ENCODE results near the gene DNAAF9. TPM values are rescaled to one million over a fixed set of nuclear protein-coding genes. Genes with fewer than 3 reads are reported as not detected.

The DNAAF9 gene
- total and polyA plus RNA-seq, 2 donors (not counting 1 experiment from before 2014, with no cell fraction given) = 2.6 to 7.7 TPM

DNA sequence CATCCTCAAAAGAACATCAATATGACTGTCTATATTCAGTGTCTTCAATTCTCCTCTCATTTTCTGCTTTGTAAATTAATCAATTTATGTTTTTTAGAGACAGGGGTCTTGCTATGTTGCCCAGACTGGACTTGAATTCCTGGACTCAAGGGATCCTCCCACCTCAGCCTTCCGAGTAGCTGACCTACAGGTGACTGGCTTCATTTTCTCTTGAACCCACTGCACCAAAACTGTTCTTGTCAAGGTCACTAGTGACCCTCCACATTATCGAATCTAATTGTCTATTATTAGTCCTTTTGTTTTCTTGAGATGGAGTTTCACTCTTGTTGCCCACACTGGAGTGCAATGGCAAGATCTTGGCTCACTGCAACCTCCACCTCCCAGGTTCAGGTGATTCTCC lies 3.7 kb downstream of the DNAAF9 start:
- Histone ChIP-seq H3K27me3 (replicated peaks in 1 of 4; ENCODE audit: control extremely low read depth in 1 of 4, control insufficient read depth in 3 of 4, insufficient read depth in 4 of 4, low read length in 3 of 4) (no peaks in the 10 kb centered on the region), H2AFZ (ENCODE audit: insufficient read depth, low read depth, low read length, poor library complexity, severe bottlenecking) (no peak overlapping the region), H3K9ac (ENCODE audit: low read length) (no peak overlapping the region), H3K4me3 (ENCODE audit: control extremely low read depth in 1 of 5, extremely low read depth in 1 of 5, insufficient read depth in 1 of 5, low read depth in 2 of 5, low read length in 4 of 5) (no peak overlapping the region), H3K4me1 (ENCODE audit: control insufficient read depth in 2 of 2, insufficient read depth in 2 of 2, low read length in 2 of 2) (peaks cover 11 to 15% of the 10 kb centered on the region in 2 donors), H3K4me2 (replicated peaks; ENCODE audit: low read depth, low read length, poor library complexity, severe bottlenecking) (no peak overlapping the region), H3K36me3 (replicated peaks in 1 of 2; ENCODE audit: control extremely low read depth in 1 of 2, control insufficient read depth in 1 of 2, extremely low read depth in 1 of 2, insufficient read depth in 2 of 2, low read length in 1 of 2) (no peaks in the 10 kb centered on the region), H3K79me2 (ENCODE audit: control insufficient read depth, insufficient read depth, low read length) (no peaks in the 10 kb centered on the region), H3K27ac (ENCODE audit: low read length in 2 of 2) (no peak overlapping the region), H4K20me1 (ENCODE audit: control insufficient read depth, insufficient read depth, low read length, poor library complexity, severe bottlenecking) (no peaks in the 10 kb centered on the region), H3K9me3 (ENCODE audit: control extremely low read depth in 1 of 3, control insufficient read depth in 2 of 3, insufficient read depth in 1 of 3, low read length in 2 of 3) (no peaks in the 10 kb centered on the region)
- no peaks in the 10 kb centered on the region for H3K27me3 Mint-ChIP-seq
- TF ChIP-seq, protein P1, sequence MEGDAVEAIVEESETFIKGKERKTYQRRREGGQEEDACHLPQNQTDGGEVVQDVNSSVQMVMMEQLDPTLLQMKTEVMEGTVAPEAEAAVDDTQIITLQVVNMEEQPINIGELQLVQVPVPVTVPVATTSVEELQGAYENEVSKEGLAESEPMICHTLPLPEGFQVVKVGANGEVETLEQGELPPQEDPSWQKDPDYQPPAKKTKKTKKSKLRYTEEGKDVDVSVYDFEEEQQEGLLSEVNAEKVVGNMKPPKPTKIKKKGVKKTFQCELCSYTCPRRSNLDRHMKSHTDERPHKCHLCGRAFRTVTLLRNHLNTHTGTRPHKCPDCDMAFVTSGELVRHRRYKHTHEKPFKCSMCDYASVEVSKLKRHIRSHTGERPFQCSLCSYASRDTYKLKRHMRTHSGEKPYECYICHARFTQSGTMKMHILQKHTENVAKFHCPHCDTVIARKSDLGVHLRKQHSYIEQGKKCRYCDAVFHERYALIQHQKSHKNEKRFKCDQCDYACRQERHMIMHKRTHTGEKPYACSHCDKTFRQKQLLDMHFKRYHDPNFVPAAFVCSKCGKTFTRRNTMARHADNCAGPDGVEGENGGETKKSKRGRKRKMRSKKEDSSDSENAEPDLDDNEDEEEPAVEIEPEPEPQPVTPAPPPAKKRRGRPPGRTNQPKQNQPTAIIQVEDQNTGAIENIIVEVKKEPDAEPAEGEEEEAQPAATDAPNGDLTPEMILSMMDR (IDR thresholded peaks at IDR 0.05) = no peak
- TF ChIP-seq EZH2 (IDR thresholded peaks at IDR 0.05; ENCODE audit: borderline replicate concordance, insufficient read depth, low read depth, low read length, poor library complexity, severe bottlenecking) = no peak
- no peak overlapping the region for H3K4me3 Mint-ChIP-seq
- ATAC-seq (ENCODE audit: low read depth) = no peak
- ChIA-PET CTCF (no interaction called here), POLR2A (no interaction called here)
- DNase-seq = no peak
- H3K4me1 Mint-ChIP-seq = peaks cover 27% of the 10 kb centered on the region
- intact Hi-C loops (cut with micrococcal nuclease) = no loop called here
- no peak overlapping the region for H3K27ac Mint-ChIP-seq
- no peaks in the 10 kb centered on the region for H3K9me3 Mint-ChIP-seq (ENCODE audit: insufficient read depth)
- 100% methylated on average over 1 of the region's 2 CpGs for WGBS (ENCODE audit: insufficient coverage)

DNA sequence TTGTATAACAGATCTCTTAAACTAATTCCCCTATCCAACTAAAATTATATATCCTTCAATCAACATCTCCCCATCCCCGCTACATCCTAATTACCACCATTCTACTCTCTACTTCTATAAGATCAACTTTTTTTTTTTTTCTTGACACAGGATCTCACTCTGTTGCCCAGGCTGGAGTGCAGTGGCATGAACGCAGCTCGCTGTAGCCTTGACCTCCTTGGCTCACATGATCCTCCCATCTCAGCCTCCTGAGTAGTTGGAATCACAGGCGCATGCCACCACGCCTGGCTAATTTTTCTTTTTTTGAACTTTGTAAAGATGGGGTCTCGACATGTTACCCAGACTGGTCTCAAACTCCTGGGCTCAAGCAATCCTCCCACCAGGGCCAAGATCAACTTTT lies 5.0 kb downstream of the DNAAF9 start:
- intact Hi-C loops (cut with micrococcal nuclease) = no loop called here
- no peak overlapping the region for H2AFZ ChIP-seq (ENCODE audit: insufficient read depth, low read depth, low read length, poor library complexity, severe bottlenecking)

More for the DNA sequence above, 5.0 kb downstream of the DNAAF9 start:
- H3K27ac Mint-ChIP-seq = no peak overlapping the region
- peaks cover 19% of the 10 kb centered on the region for H3K4me1 Mint-ChIP-seq
- Histone ChIP-seq H3K4me1 (ENCODE audit: control insufficient read depth in 2 of 2, insufficient read depth in 2 of 2, low read length in 2 of 2) (peaks cover 8 to 9% of the 10 kb centered on the region in 2 donors), H3K9me3 (ENCODE audit: control extremely low read depth in 1 of 3, control insufficient read depth in 2 of 3, insufficient read depth in 1 of 3, low read length in 2 of 3) (no peaks in the 10 kb centered on the region), H3K4me2 (replicated peaks; ENCODE audit: low read depth, low read length, poor library complexity, severe bottlenecking) (no peak overlapping the region), H3K9ac (ENCODE audit: low read length) (no peak overlapping the region), H3K36me3 (replicated peaks in 1 of 2; ENCODE audit: control extremely low read depth in 1 of 2, control insufficient read depth in 1 of 2, extremely low read depth in 1 of 2, insufficient read depth in 2 of 2, low read length in 1 of 2) (no peaks in the 10 kb centered on the region), H3K27ac (ENCODE audit: low read length in 2 of 2) (no peak overlapping the region), H3K4me3 (ENCODE audit: control extremely low read depth in 1 of 5, extremely low read depth in 1 of 5, insufficient read depth in 1 of 5, low read depth in 2 of 5, low read length in 4 of 5) (no peak overlapping the region), H3K27me3 (replicated peaks in 1 of 4; ENCODE audit: control extremely low read depth in 1 of 4, control insufficient read depth in 3 of 4, insufficient read depth in 4 of 4, low read length in 3 of 4) (no peaks in the 10 kb centered on the region), H4K20me1 (ENCODE audit: control insufficient read depth, insufficient read depth, low read length, poor library complexity, severe bottlenecking) (peaks cover 5% of the 10 kb centered on the region), H3K79me2 (ENCODE audit: control insufficient read depth, insufficient read depth, low read length) (no peaks in the 10 kb centered on the region)
- ChIA-PET POLR2A (no interaction called here), CTCF (no interaction called here)
- H3K4me3 Mint-ChIP-seq = no peak overlapping the region
- ATAC-seq (ENCODE audit: low read depth) (no peak), DNase-seq (no peak)
- no peaks in the 10 kb centered on the region for H3K9me3 Mint-ChIP-seq (ENCODE audit: insufficient read depth)
- TF ChIP-seq EZH2 (IDR thresholded peaks at IDR 0.05; ENCODE audit: borderline replicate concordance, insufficient read depth, low read depth, low read length, poor library complexity, severe bottlenecking) = no peak
- TF ChIP-seq, protein P1 (IDR thresholded peaks at IDR 0.05) = no peak
- 100% methylated on average over 3 of the region's 6 CpGs for WGBS (ENCODE audit: insufficient coverage)
- no peaks in the 10 kb centered on the region for H3K27me3 Mint-ChIP-seq

Data from B cell (primary cell).